Lower leg skin (tissue), 4 donors: ENCODE data around the gene CRB2. TPM values are rescaled to one million over a fixed set of nuclear protein-coding genes. Genes with fewer than 3 reads are reported as not detected.

Source experiments
- DNase-seq, 2 donors: peaks; one replicate each; pipeline ENCODE4 v3.0.0-alpha.2; 2019; ENCODE audit warnings: low spot score in 2 of 2
- H3K4me3 ChIP-seq: fragments of 200-600 bp; sonication (generic); 2 replicates; pipeline ENCODE4 v1.5.1; 2017; ENCODE audit warnings: mild to moderate bottlenecking, low read depth; ENCODE audit not compliant: poor library complexity, severe bottlenecking
- CTCF ChIP-seq, 3 donors: fragments of 450-650 bp; IDR thresholded peaks; one replicate each; pipeline ENCODE4 v1.5.1; 2016; ENCODE audit warnings: antibody characterized with exemption in 3 of 3, mild to moderate bottlenecking in 3 of 3, moderate library complexity in 2 of 3
- POLR2A ChIP-seq, 2 donors: fragments of 450-650 bp; IDR thresholded peaks; one replicate each; pipeline ENCODE4 v1.6.1; 2016 to 2017; ENCODE audit warnings: antibody characterized with exemption in 2 of 2, mild to moderate bottlenecking in 1 of 2, moderate library complexity in 1 of 2
- WGBS, 2 donors: methylation state at CpG; one replicate each; pipeline ENCODE4 v1.1.5; 2018; 5-methylcytosine and 5-hydroxymethylcytosine counted together
- intact Hi-C: fragments of 100-400 bp; cut with DNase I; formaldehyde crosslinking; loops from one replicate; pipeline ENCODE4 v1.15.0; 2023; ENCODE audit warnings: low total_unique reads
- total RNA-seq, 4 donors: library from RNA; depleted of rRNA; stranded (reverse); fragments of >200 nt; gene quantifications; one replicate each; pipeline ENCODE4 v1.1.0, GENCODE V29; 2016

The CRB2 gene
- total RNA-seq, 4 donors from 2014 or later, result not detected

- no peak overlapping the region for H3K4me3 ChIP-seq
- intact Hi-C loops, result no loop called here
- WGBS, 2 donors, result 88 to 89% methylated on average over 17 to 26 of the region's 30 CpGs
- TF ChIP-seq CTCF (IDR thresholded peaks at IDR 0.05), result no peak
- TF ChIP-seq POLR2A (IDR thresholded peaks at IDR 0.05), result no peak
- DNase-seq, result no peak
These were observed 23.1 kb downstream of the CRB2 start for GRCh38 chr9:123378956-123379660.

GRCh38 chr9:123380852-123381705 is 25.1 kb downstream of the CRB2 start:
- intact Hi-C loops, result no loop called here
- no peak for DNase-seq
- WGBS, 2 donors, result 88 to 91% methylated on average over 28 of the region's 28 CpGs
- no peak for TF ChIP-seq CTCF (IDR thresholded peaks at IDR 0.05)
- no peak for TF ChIP-seq POLR2A (IDR thresholded peaks at IDR 0.05)
- no peak overlapping the region for H3K4me3 ChIP-seq

DNA sequence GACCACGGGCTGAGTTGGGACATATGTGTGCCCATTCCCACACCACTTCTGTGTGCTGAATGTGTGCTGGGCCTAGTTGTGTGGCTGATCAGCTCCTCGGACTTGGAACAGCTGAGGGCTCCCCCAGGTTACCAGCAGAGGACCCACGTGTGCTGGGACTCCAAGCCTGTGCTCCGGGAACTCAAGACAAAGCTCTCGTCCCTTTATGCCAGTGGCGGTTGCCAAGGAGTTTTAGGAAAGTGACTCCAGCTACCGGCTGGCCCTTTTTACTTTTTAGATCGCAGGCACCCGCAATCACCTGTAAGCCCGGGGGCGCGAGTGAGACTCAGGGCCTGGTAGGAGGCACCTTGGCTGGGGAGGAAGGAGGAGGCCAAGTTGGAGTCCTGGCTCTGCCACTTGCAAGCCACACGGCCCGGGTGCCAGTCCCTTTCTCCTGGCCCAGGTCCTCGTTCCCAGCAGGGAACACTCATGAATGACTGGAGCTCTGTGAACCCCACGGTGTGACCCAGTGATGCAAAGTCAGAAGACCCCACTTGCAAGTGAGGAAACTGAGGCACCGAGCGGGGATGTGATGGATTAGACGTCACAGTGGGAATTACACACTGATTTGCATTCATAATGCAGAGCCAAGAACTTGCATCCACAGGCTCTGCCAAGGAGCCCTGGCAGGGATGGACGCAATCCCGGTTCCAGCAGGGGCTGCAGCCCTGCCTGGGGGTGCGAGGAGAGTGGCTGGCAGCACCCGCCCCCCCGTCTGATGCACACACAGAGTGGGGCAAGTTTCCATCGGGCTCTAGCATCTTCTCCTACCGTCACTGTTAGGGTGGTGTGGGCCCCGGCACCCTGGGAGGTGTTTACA is 26.9 kb downstream of the CRB2 start:
- no peak for DNase-seq
- H3K4me3 ChIP-seq, result no peak overlapping the region
- TF ChIP-seq POLR2A (IDR thresholded peaks at IDR 0.05), result no peak
- no peak for TF ChIP-seq CTCF (IDR thresholded peaks at IDR 0.05)
- intact Hi-C loops, result no loop called here
- WGBS, 2 donors, result 93 to 95% methylated on average over 23 to 25 of the region's 27 CpGs

- DNase-seq, result no peak
- intact Hi-C loops, result no loop called here
- TF ChIP-seq POLR2A (IDR thresholded peaks at IDR 0.05) (no peak), CTCF (IDR thresholded peaks at IDR 0.05) (no peak)
- H3K4me3 ChIP-seq, result no peak overlapping the region
- WGBS, 2 donors, result 89 to 90% methylated on average over 27 of the region's 27 CpGs
These were observed 27.6 kb downstream of the CRB2 start for GRCh38 chr9:123383512-123384170.

- TF ChIP-seq POLR2A (IDR thresholded peaks at IDR 0.05) (no peak), CTCF (IDR thresholded peaks at IDR 0.05) (no peak)
- no peak overlapping the region for H3K4me3 ChIP-seq
- 73 to 76% methylated on average over 14 of the region's 14 CpGs for WGBS, 2 donors
- DNase-seq, result no peak
- intact Hi-C loops, result no loop called here
These were observed 31.7 kb downstream of the CRB2 start for GRCh38 chr9:123387686-123388085.
